SU-DHL-6 (cell line): ENCODE data around the gene ELL3.
"Not testable (repeated sequence)": the region's sequence is repeated elsewhere in the genome, so short reads cannot be mapped to it uniquely, and the experiment has no call there.

Experiments
- H2AFZ ChIP-seq: fragments of 200-600 bp; sonication (generic); 2 replicates; pipeline ENCODE4 v1.6.1; 2014; ENCODE audit warnings: low read depth, mild to moderate bottlenecking, moderate library complexity, mixed read lengths, antibody characterized with exemption, low read length; ENCODE audit not compliant: severe bottlenecking
- H3F3A ChIP-seq: fragments of 200-600 bp; shearing (Covaris generic); 2 replicates; pipeline ENCODE4 v1.6.0; 2016; ENCODE audit warnings: antibody characterized with exemption, mild to moderate bottlenecking; ENCODE audit not compliant: insufficient read depth
- H3K27ac ChIP-seq: fragments of 200-600 bp; sonication (generic); 2 replicates; pipeline ENCODE4 v1.5.1; 2016; ENCODE audit warnings: low read depth, mild to moderate bottlenecking, low read length, moderate library complexity, mixed read lengths
- H3K27me3 ChIP-seq: fragments of 200-600 bp; sonication (generic), shearing (Covaris generic); 2 replicates; pipeline ENCODE4 v1.6.0; 2014; ENCODE audit warnings: mild to moderate bottlenecking, low read length
- H3K36me3 ChIP-seq: fragments of 200-600 bp; sonication (generic); 2 replicates; pipeline ENCODE4 v1.6.1; 2014; ENCODE audit warnings: mild to moderate bottlenecking, low read length, mixed read lengths
- H3K4me2 ChIP-seq: fragments of 300-600, 200-600 bp; shearing (Covaris generic), sonication (generic); 2 replicates; pipeline ENCODE4 v1.6.0; 2014; ENCODE audit warnings: low read length, low read depth, mild to moderate bottlenecking; ENCODE audit not compliant: poor library complexity, severe bottlenecking
- H3K4me3 ChIP-seq: fragments of 200-600 bp; sonication (generic); 2 replicates; pipeline ENCODE4 v1.5.1; 2014; ENCODE audit warnings: antibody characterized with exemption, low read length, mild to moderate bottlenecking, mixed read lengths; ENCODE audit not compliant: insufficient read depth, poor library complexity, severe bottlenecking
- H3K79me2 ChIP-seq: fragments of 200-600 bp; sonication (generic); 2 replicates; pipeline ENCODE4 v1.6.1; 2014; ENCODE audit warnings: mild to moderate bottlenecking, low read length, moderate library complexity; ENCODE audit not compliant: insufficient read depth
- H3K9ac ChIP-seq: fragments of 200-600 bp; sonication (generic); 2 replicates; pipeline ENCODE4 v1.7.0; 2014; ENCODE audit warnings: mild to moderate bottlenecking, low read length
- H3K9me2 ChIP-seq: fragments of 200-600 bp; sonication (generic); replicated peaks from 2 replicates; pipeline ENCODE4 v1.6.1; 2014; ENCODE audit warnings: low read length; ENCODE audit not compliant: insufficient read depth
- H3K9me3 ChIP-seq: fragments of 200-600 bp; sonication (generic); 2 replicates; pipeline ENCODE4 v1.6.1; 2014; ENCODE audit warnings: low read length, mixed read lengths; ENCODE audit not compliant: insufficient read depth
- H4K20me1 ChIP-seq: fragments of 200-600 bp; sonication (generic); 2 replicates; pipeline ENCODE4 v1.6.1; 2014; ENCODE audit warnings: low read depth, mild to moderate bottlenecking, antibody characterized with exemption, low read length, moderate library complexity, mixed read lengths
- CTCF ChIP-seq: fragments of 200-600 bp; sonication (generic); IDR thresholded peaks from one replicate; pipeline ENCODE4 v1.5.1; 2017; ENCODE audit warnings: antibody characterized with exemption, mild to moderate bottlenecking, low read length, moderate library complexity; ENCODE audit not compliant: insufficient read depth, poor library complexity, severe bottlenecking
- EZH2phosphoT487 ChIP-seq: fragments of 200-600 bp; sonication (generic), shearing (Covaris generic); conservative IDR thresholded peaks from 2 replicates; pipeline ENCODE4 v1.6.1; 2018; ENCODE audit warnings: mild to moderate bottlenecking, antibody characterized with exemption, low read length, moderate library complexity, mixed read lengths

ELL3 gene

GRCh38 chr15:43751885-43752284 is 24.9 kb downstream of the ELL3 start:
- Histone ChIP-seq H3K9ac (no peak overlapping the region), H2AFZ (no peak overlapping the region), H3K9me3 (no peaks in the 10 kb centered on the region), H3K4me3 (no peak overlapping the region), H3F3A (peaks cover 34% of the 10 kb centered on the region), H3K9me2 (no peaks in the 10 kb centered on the region), H3K27me3 (no peaks in the 10 kb centered on the region), H4K20me1 (peaks cover 36% of the 10 kb centered on the region), H3K36me3 (peaks cover 46% of the 10 kb centered on the region), H3K79me2 (peaks cover 99% of the 10 kb centered on the region), H3K27ac (peak overlapping the region; percentile 87; the same call in 1 of the 2 replicates), H3K4me2 (peak overlapping the region; percentile 98)
- TF ChIP-seq EZH2phosphoT487 (no peak), CTCF (no peak)

- no peak for TF ChIP-seq EZH2phosphoT487
- TF ChIP-seq CTCF = no peak
- Histone ChIP-seq H2AFZ (no peak overlapping the region), H3K9me2 (no peaks in the 10 kb centered on the region), H3K27ac (peak overlapping the region; percentile 87), H3K4me2 (peak overlapping the region; percentile 98), H3K9me3 (no peaks in the 10 kb centered on the region), H3K36me3 (peaks cover 32% of the 10 kb centered on the region), H4K20me1 (peaks cover 34% of the 10 kb centered on the region), H3F3A (peaks cover 38% of the 10 kb centered on the region), H3K4me3 (peak overlapping the region; percentile 48), H3K79me2 (peaks cover 86% of the 10 kb centered on the region), H3K27me3 (no peaks in the 10 kb centered on the region), H3K9ac (peak overlapping the region; percentile 49)
Measured at GRCh38 chr15:43749690-43750345, 26.9 kb downstream of the ELL3 start.

GRCh38 chr15:43748376-43748775 is 28.4 kb downstream of the ELL3 start:
- peak overlapping the region; percentile 98 for H3K4me2 ChIP-seq
- TF ChIP-seq CTCF (no peak), EZH2phosphoT487 (no peak)
- H3K79me2 ChIP-seq = peaks cover 71% of the 10 kb centered on the region
- no peaks in the 10 kb centered on the region for H3K27me3 ChIP-seq
- H3F3A ChIP-seq = peaks cover 49% of the 10 kb centered on the region
- no peak overlapping the region for H2AFZ ChIP-seq
- H3K9me3 ChIP-seq = no peaks in the 10 kb centered on the region
- peak overlapping the region; percentile 98 for H3K9ac ChIP-seq
- H4K20me1 ChIP-seq = peaks cover 28% of the 10 kb centered on the region
- peak overlapping the region; percentile 90 for H3K4me3 ChIP-seq
- no peaks in the 10 kb centered on the region for H3K9me2 ChIP-seq
- H3K36me3 ChIP-seq = peaks cover 26% of the 10 kb centered on the region
- H3K27ac ChIP-seq = peak overlapping the region; percentile 78

GRCh38 chr15:43746903-43747309 is 29.9 kb downstream of the ELL3 start:
- Histone ChIP-seq H3K27ac (peak overlapping the region; percentile 78), H3K79me2 (peaks cover 57% of the 10 kb centered on the region), H3K4me2 (peak overlapping the region; percentile 98), H3K9ac (peak overlapping the region; percentile 98), H3K36me3 (peaks cover 13% of the 10 kb centered on the region), H4K20me1 (peaks cover 14% of the 10 kb centered on the region), H3K4me3 (peak overlapping the region; percentile 90), H3F3A (peaks cover 42% of the 10 kb centered on the region)
- not testable (repeated sequence) for H3K9me3 ChIP-seq, H3K9me2 ChIP-seq, H3K27me3 ChIP-seq, H2AFZ ChIP-seq

- H2AFZ ChIP-seq, H4K20me1 ChIP-seq, H3K27me3 ChIP-seq, H3K36me3 ChIP-seq, H3K9me3 ChIP-seq, H3K9me2 ChIP-seq: not testable (repeated sequence)
- H3K4me2 ChIP-seq = peak within 1 kb of the TSS; percentile 98
- peaks cover 39% of the 10 kb centered on the region for H3F3A ChIP-seq
- H3K79me2 ChIP-seq = peaks cover 51% of the 10 kb centered on the region
- H3K4me3 ChIP-seq = peak within 1 kb of the TSS; percentile 90
- H3K9ac ChIP-seq = peak within 1 kb of the TSS; percentile 98
- H3K27ac ChIP-seq = peak within 1 kb of the TSS; percentile 78
Measured at GRCh38 chr15:43746245-43746902, 30.4 kb downstream of the ELL3 start, which contains the start of gene PDIA3. Gene PDIA3, plus strand, starts transcription at chr15:43746438. Its CDS starts 102 bp downstream, at chr15:43746540.
